ENCODE results near the gene SNX30.
A peak's percentile ranks its signal among the peaks of the same experiment; 100 is the strongest.
"Not testable (repeated sequence)": the region's sequence is repeated elsewhere in the genome, so short reads cannot be mapped to it uniquely, and the experiment has no call there.

SNX30 gene

GRCh38 chr9:112750016-112750763, at the start of gene SNX30:
Gene SNX30 (plus strand): TSS chr9:112750760. CDS start chr9:112751002, 242 bp downstream.
- peak; percentile 82 for DNase-seq

GRCh38 chr9:112703304-112703703, 47.3 kb upstream of the SNX30 start:
- no peak for DNase-seq

GRCh38 chr9:112705768-112706427, 44.7 kb upstream of the SNX30 start:
- DNase-seq = no peak

GRCh38 chr9:112711050-112711689, 39.4 kb upstream of the SNX30 start:
- DNase-seq = no peak

GRCh38 chr9:112712678-112713077, 37.9 kb upstream of the SNX30 start:
- DNase-seq = no peak

GRCh38 chr9:112717661-112718331, 32.8 kb upstream of the SNX30 start, which contains the start of gene INIP:
Gene INIP (minus strand): TSS chr9:112718117. CDS start chr9:112716485, 1,632 bp downstream.
- DNase-seq = peak; percentile 98

- DNase-seq = no peak
Measured at GRCh38 chr9:112719241-112719691, 31.3 kb upstream of the SNX30 start.

GRCh38 chr9:112719696-112720095, 30.9 kb upstream of the SNX30 start:
- no peak for DNase-seq

GRCh38 chr9:112720113-112720780, 30.3 kb upstream of the SNX30 start:
- no peak for DNase-seq

GRCh38 chr9:112722749-112723148, 27.8 kb upstream of the SNX30 start:
- DNase-seq = not testable (repeated sequence)

GRCh38 chr9:112725961-112726360, 24.6 kb upstream of the SNX30 start:
- DNase-seq = no peak

- DNase-seq = no peak
Measured at GRCh38 chr9:112726428-112726827, 24.1 kb upstream of the SNX30 start.

- no peak for DNase-seq
Measured at GRCh38 chr9:112728401-112728800, 22.2 kb upstream of the SNX30 start.

GRCh38 chr9:112731971-112732370, 18.6 kb upstream of the SNX30 start:
- no peak for DNase-seq

- no peak for DNase-seq
Measured at GRCh38 chr9:112734892-112735291, 15.7 kb upstream of the SNX30 start.

GRCh38 chr9:112743216-112743836, 7.2 kb upstream of the SNX30 start:
- DNase-seq = no peak

GRCh38 chr9:112744177-112744576, 6.4 kb upstream of the SNX30 start:
- DNase-seq = no peak

GRCh38 chr9:112747094-112747493, 3.5 kb upstream of the SNX30 start:
- DNase-seq = no peak

- DNase-seq = no peak
Measured at GRCh38 chr9:112750764-112751055, 150 bp downstream of the SNX30 start.

GRCh38 chr9:112751056-112751795, 666 bp downstream of the SNX30 start:
- DNase-seq = peak; percentile 24

GRCh38 chr9:112752334-112753125, 2.0 kb downstream of the SNX30 start:
- no peak for DNase-seq
